Hepatocyte (in vitro differentiated cells): Measurements from ENCODE around the gene ADAM12. TPM values are rescaled to one million over a fixed set of nuclear protein-coding genes. Genes with fewer than 3 reads are reported as not detected.

Source experiments
- DNase-seq: peaks from one replicate; pipeline ENCODE4 v3.0.0-alpha.2; 2016; ENCODE audit warnings: low spot score
- H2AFZ ChIP-seq: fragments of 200-600 bp; sonication (generic); 2 replicates; pipeline ENCODE4 v1.6.0; 2016; ENCODE audit warnings: antibody characterized with exemption, mild to moderate bottlenecking
- H3K27ac ChIP-seq: fragments of 200-600 bp; sonication (generic); 2 replicates; pipeline ENCODE4 v1.5.1; 2016; ENCODE audit warnings: mild to moderate bottlenecking
- H3K27me3 ChIP-seq: fragments of 200-600 bp; sonication (generic); 2 replicates; pipeline ENCODE4 v1.6.1; 2016
- H3K36me3 ChIP-seq: fragments of 200-600 bp; sonication (generic); replicated peaks from 2 replicates; pipeline ENCODE4 v1.5.1; 2016; ENCODE audit warnings: low read depth; ENCODE audit not compliant: insufficient read depth
- H3K4me1 ChIP-seq: fragments of 200-600 bp; sonication (generic); 2 replicates; pipeline ENCODE4 v1.5.1; 2016; ENCODE audit warnings: mild to moderate bottlenecking, moderate library complexity; ENCODE audit not compliant: insufficient read depth
- H3K4me2 ChIP-seq: fragments of 200-600 bp; sonication (generic); 2 replicates; pipeline ENCODE4 v1.6.0; 2016
- H3K4me3 ChIP-seq: fragments of 200-600 bp; sonication (generic); 2 replicates; pipeline ENCODE4 v1.5.1; 2016; ENCODE audit warnings: mild to moderate bottlenecking
- H3K79me2 ChIP-seq: fragments of 200-600 bp; sonication (generic); 2 replicates; pipeline ENCODE4 v1.6.0; 2017; ENCODE audit warnings: mild to moderate bottlenecking
- H3K9me2 ChIP-seq: fragments of 200-600 bp; sonication (generic); replicated peaks from 2 replicates; pipeline ENCODE4 v1.6.0; 2017; ENCODE audit warnings: mild to moderate bottlenecking; ENCODE audit not compliant: insufficient read depth
- H3K9me3 ChIP-seq: fragments of 200-600 bp; sonication (generic); 2 replicates; pipeline ENCODE4 v1.5.1; 2016; ENCODE audit warnings: low read depth, mild to moderate bottlenecking
- H4K20me1 ChIP-seq: fragments of 200-600 bp; sonication (generic); 2 replicates; pipeline ENCODE4 v1.6.0; 2016; ENCODE audit warnings: mild to moderate bottlenecking; ENCODE audit not compliant: insufficient read depth, poor library complexity, severe bottlenecking
- CTCF ChIP-seq: fragments of 200-600 bp; sonication (generic); IDR thresholded peaks from 2 replicates; pipeline ENCODE4 v1.5.1; 2016; ENCODE audit warnings: antibody characterized with exemption, mild to moderate bottlenecking; ENCODE audit not compliant: poor library complexity
- EZH2 ChIP-seq: fragments of 200-600 bp; sonication (generic); IDR thresholded peaks from 2 replicates; pipeline ENCODE4 v1.6.1; 2016; ENCODE audit warnings: antibody characterized with exemption, mild to moderate bottlenecking, borderline replicate concordance
- EZH2phosphoT487 ChIP-seq: fragments of 200-600 bp; sonication (generic); IDR thresholded peaks from one replicate; pipeline ENCODE4 v1.6.1; 2018; ENCODE audit warnings: antibody characterized with exemption, mild to moderate bottlenecking, low read depth, moderate library complexity; ENCODE audit not compliant: unreplicated experiment, severe bottlenecking
- WGBS: methylation state at CpG from one replicate; pipeline ENCODE4 v1.1.6; 2016; ENCODE audit warnings: low lambda C conversion rate; ENCODE audit errors: missing lambda C conversion rate; 5-methylcytosine and 5-hydroxymethylcytosine counted together
- polyA plus RNA-seq: library from polyadenylated mRNA; unstranded; fragments of >200 nt; fragmentation: Nextera tagmentation; extraction: Ambion mirVana; gene quantifications from 2 replicates; pipeline ENCODE4 v1.2.1, GENCODE V29; 2016
- total RNA-seq: library from RNA; depleted of rRNA; stranded (reverse); fragments of >200 nt; gene quantifications from 2 replicates; pipeline ENCODE4 v1.2.3, GENCODE V29; 2014

The ADAM12 gene
- total and polyA plus RNA-seq, 2 experiments from 2014 or later: 4.9 to 11.3 TPM

- H4K20me1 ChIP-seq: no peaks in the 10 kb centered on the region
- no peak overlapping the region for H3K4me3 ChIP-seq
- no peaks in the 10 kb centered on the region for H3K27me3 ChIP-seq
- H3K4me1 ChIP-seq: no peaks in the 10 kb centered on the region
- H3K9me3 ChIP-seq: no peaks in the 10 kb centered on the region
- WGBS: 22% methylated on average over 2 of the region's 2 CpGs
- H3K9me2 ChIP-seq: no peaks in the 10 kb centered on the region
- no peak overlapping the region for H3K27ac ChIP-seq
- no peak for DNase-seq
- no peak overlapping the region for H2AFZ ChIP-seq
- no peak overlapping the region for H3K4me2 ChIP-seq
- H3K79me2 ChIP-seq: no peaks in the 10 kb centered on the region
- TF ChIP-seq EZH2: no peak
- H3K36me3 ChIP-seq: no peaks in the 10 kb centered on the region
Observed at GRCh38 chr10:126068322-126068721, 320.0 kb downstream of the ADAM12 start.

GRCh38 chr10:126066456-126066855 is 321.8 kb downstream of the ADAM12 start:
- 82% methylated on average over 10 of the region's 10 CpGs for WGBS
- no peak overlapping the region for H3K4me3 ChIP-seq
- no peaks in the 10 kb centered on the region for H4K20me1 ChIP-seq
- H3K27ac ChIP-seq: no peak overlapping the region
- H2AFZ ChIP-seq: no peak overlapping the region
- H3K27me3 ChIP-seq: no peaks in the 10 kb centered on the region
- H3K79me2 ChIP-seq: no peaks in the 10 kb centered on the region
- no peaks in the 10 kb centered on the region for H3K9me2 ChIP-seq
- H3K4me2 ChIP-seq: no peak overlapping the region
- no peaks in the 10 kb centered on the region for H3K9me3 ChIP-seq
- TF ChIP-seq EZH2: no peak
- no peak for TF ChIP-seq CTCF
- TF ChIP-seq EZH2phosphoT487: no peak
- H3K36me3 ChIP-seq: no peaks in the 10 kb centered on the region
- H3K4me1 ChIP-seq: peaks cover 9% of the 10 kb centered on the region
- no peak for DNase-seq

- Histone ChIP-seq H3K4me3 (no peak overlapping the region), H3K9me2 (no peaks in the 10 kb centered on the region), H3K4me1 (peaks cover 9% of the 10 kb centered on the region), H3K9me3 (no peaks in the 10 kb centered on the region), H2AFZ (no peak overlapping the region), H3K79me2 (no peaks in the 10 kb centered on the region), H3K36me3 (no peaks in the 10 kb centered on the region), H3K27ac (no peak overlapping the region), H3K27me3 (no peaks in the 10 kb centered on the region), H4K20me1 (no peaks in the 10 kb centered on the region), H3K4me2 (no peak overlapping the region)
- no peak for DNase-seq
- 80% methylated on average over 9 of the region's 9 CpGs for WGBS
- no peak for TF ChIP-seq CTCF
- TF ChIP-seq EZH2: no peak
- no peak for TF ChIP-seq EZH2phosphoT487
Observed at GRCh38 chr10:126065751-126066377, 322.4 kb downstream of the ADAM12 start.

- no peak overlapping the region for H2AFZ ChIP-seq
- no peak overlapping the region for H3K4me3 ChIP-seq
- H3K9me3 ChIP-seq: no peaks in the 10 kb centered on the region
- WGBS: 95% methylated on average over 16 of the region's 16 CpGs
- DNase-seq: no peak
- TF ChIP-seq CTCF: no peak
- TF ChIP-seq EZH2: no peak
- TF ChIP-seq EZH2phosphoT487: no peak
- H3K9me2 ChIP-seq: no peaks in the 10 kb centered on the region
- no peaks in the 10 kb centered on the region for H3K27me3 ChIP-seq
- H4K20me1 ChIP-seq: no peaks in the 10 kb centered on the region
- no peak overlapping the region for H3K27ac ChIP-seq
- H3K4me1 ChIP-seq: peaks cover 13% of the 10 kb centered on the region
- no peaks in the 10 kb centered on the region for H3K79me2 ChIP-seq
- no peak overlapping the region for H3K4me2 ChIP-seq
- no peaks in the 10 kb centered on the region for H3K36me3 ChIP-seq
Observed at GRCh38 chr10:126064512-126064911, 323.8 kb downstream of the ADAM12 start.
